GM19468 (cell line): ENCODE data around the gene IGF1R.

ENCODE experiments used
- ATAC-seq: cut with Tn5 transposase; IDR thresholded peaks from one replicate; pipeline ENCODE4 v1.9.1; 2021; ENCODE audit warnings: mild to moderate bottlenecking, moderate library complexity, moderate number of reproducible peaks; ENCODE audit not compliant: unreplicated experiment; ENCODE audit errors: extremely low read depth

Gene IGF1R

GRCh38 chr15:98668566-98669308 lies 20.4 kb downstream of the IGF1R start:
- no peak for ATAC-seq

GRCh38 chr15:98669638-98670037 lies 21.3 kb downstream of the IGF1R start:
- no peak for ATAC-seq

GRCh38 chr15:98671060-98672008 lies 23.0 kb downstream of the IGF1R start:
- no peak for ATAC-seq

GRCh38 chr15:98673133-98673532 lies 24.8 kb downstream of the IGF1R start:
- ATAC-seq: no peak

- no peak for ATAC-seq
Observed at GRCh38 chr15:98674336-98674735, 26.0 kb downstream of the IGF1R start.

- ATAC-seq: no peak
Observed at GRCh38 chr15:98676586-98677270, 28.4 kb downstream of the IGF1R start.

- no peak for ATAC-seq
Observed at GRCh38 chr15:98677345-98678059, 29.2 kb downstream of the IGF1R start.

GRCh38 chr15:98678484-98678883 lies 30.1 kb downstream of the IGF1R start:
- ATAC-seq: no peak

GRCh38 chr15:98681061-98681460 lies 32.7 kb downstream of the IGF1R start:
- ATAC-seq: no peak

- no peak for ATAC-seq
Observed at GRCh38 chr15:98682992-98683701, 34.8 kb downstream of the IGF1R start.

- ATAC-seq: no peak
Observed at GRCh38 chr15:98683831-98684230, 35.5 kb downstream of the IGF1R start.

- no peak for ATAC-seq
Observed at GRCh38 chr15:98684436-98684835, 36.1 kb downstream of the IGF1R start.

GRCh38 chr15:98684995-98685525 lies 36.7 kb downstream of the IGF1R start:
- no peak for ATAC-seq

- ATAC-seq: no peak
Observed at GRCh38 chr15:98686983-98687382, 38.6 kb downstream of the IGF1R start.

GRCh38 chr15:98689431-98689861 lies 41.1 kb downstream of the IGF1R start:
- no peak for ATAC-seq

- ATAC-seq: no peak
Observed at GRCh38 chr15:98690272-98690950, 42.1 kb downstream of the IGF1R start.

- ATAC-seq: no peak
Observed at GRCh38 chr15:98692213-98692612, 43.9 kb downstream of the IGF1R start.

GRCh38 chr15:98694161-98694560 lies 45.8 kb downstream of the IGF1R start:
- ATAC-seq: no peak

- ATAC-seq: no peak
Observed at GRCh38 chr15:98698792-98699191, 50.5 kb downstream of the IGF1R start.
